Aorta (tissue), 5 donors: ENCODE data around the gene LNX1. TPM values are rescaled to one million over a fixed set of nuclear protein-coding genes. Genes with fewer than 3 reads are reported as not detected.
"Not testable (repeated sequence)": the region's sequence is repeated elsewhere in the genome, so short reads cannot be mapped to it uniquely, and the experiment has no call there.

Experiments
- ATAC-seq: fragments of 200-7000 bp; cut with Tn5 transposase; one replicate; pipeline ENCODE4 v1.9.1; 2022; ENCODE audit warnings: moderate library complexity; ENCODE audit not compliant: low FRiP score
- DNase-seq, 2 donors: peaks; one replicate each; pipeline ENCODE4 v3.0.0-alpha.2; 2020
- H3K27ac ChIP-seq, 2 donors: one replicate each; pipeline ENCODE4 v1.5.1; 2013; ENCODE audit warnings: low read length in 2 of 2, mild to moderate bottlenecking in 2 of 2, moderate library complexity in 2 of 2, control low read depth in 1 of 2, inconsistent platforms in 1 of 2, low read depth in 1 of 2
- H3K27me3 ChIP-seq, 2 donors: one replicate each; pipeline ENCODE4 v1.6.1; 2013; ENCODE audit warnings: control low read depth in 1 of 2, low read length in 1 of 2, mild to moderate bottlenecking in 1 of 2, moderate library complexity in 1 of 2; ENCODE audit not compliant: insufficient read depth in 2 of 2, control insufficient read depth in 1 of 2
- H3K36me3 ChIP-seq, 2 donors: one replicate each; pipeline ENCODE4 v1.6.1; 2013; ENCODE audit warnings: control low read depth in 1 of 2, low read length in 1 of 2, mild to moderate bottlenecking in 1 of 2; ENCODE audit not compliant: insufficient read depth in 2 of 2, control insufficient read depth in 1 of 2
- H3K4me1 ChIP-seq, 2 donors: one replicate each; pipeline ENCODE4 v1.6.1; 2013; ENCODE audit warnings: low read length in 2 of 2, control low read depth in 1 of 2, mild to moderate bottlenecking in 1 of 2, moderate library complexity in 1 of 2; ENCODE audit not compliant: insufficient read depth in 2 of 2, control insufficient read depth in 1 of 2
- H3K4me3 ChIP-seq, 2 donors: one replicate each; pipeline ENCODE4 v1.5.1; 2013; ENCODE audit warnings: low read length in 2 of 2, control low read depth in 1 of 2, mild to moderate bottlenecking in 1 of 2
- H3K9me3 ChIP-seq: one replicate; pipeline ENCODE4 v1.6.1; 2013; ENCODE audit warnings: mild to moderate bottlenecking, low read length; ENCODE audit not compliant: control insufficient read depth
- WGBS, 2 donors: extraction: QIAGEN DNeasy Blood & Tissue Kit; methylation state at CpG; one replicate each; pipeline ENCODE4 v1.1.7; 2013; 5-methylcytosine and 5-hydroxymethylcytosine counted together
- intact Hi-C, 2 donors: fragments of 100-400 bp; cut with DNase I; formaldehyde crosslinking; loops; one replicate each; pipeline versions ENCODE4 v1.14.2 to v1.15.0; 2022
- polyA plus RNA-seq, 2 donors: library from polyadenylated mRNA; stranded (reverse); fragments of 200-250 nt; gene quantifications; one replicate each; pipeline ENCODE4 v1.2.3, GENCODE V29; 2013
- total RNA-seq, 2 donors: library from RNA; stranded (reverse); fragmentation: NEBNext Ultra II Directional; extraction: Animal tissue kit (Norgen Biotek cat#: 25700); gene quantifications; one replicate each; pipeline ENCODE4 v1.2.1, GENCODE V29; 2021
- donor health status: healthy with polysubstance abuse.
- donor health status: Bipolar disorder and iron deficiency.
- donor health status: DM: no; HTN: no; CAD: no.
- donor health status: DM: no; HTN: no; CAD: no.
- donor health status: DM: yes; HTN: yes; CAD: no.

Gene LNX1
- total and polyA plus RNA-seq, 4 donors, result 3.1 to 11.1 (median 6.1) TPM

DNA sequence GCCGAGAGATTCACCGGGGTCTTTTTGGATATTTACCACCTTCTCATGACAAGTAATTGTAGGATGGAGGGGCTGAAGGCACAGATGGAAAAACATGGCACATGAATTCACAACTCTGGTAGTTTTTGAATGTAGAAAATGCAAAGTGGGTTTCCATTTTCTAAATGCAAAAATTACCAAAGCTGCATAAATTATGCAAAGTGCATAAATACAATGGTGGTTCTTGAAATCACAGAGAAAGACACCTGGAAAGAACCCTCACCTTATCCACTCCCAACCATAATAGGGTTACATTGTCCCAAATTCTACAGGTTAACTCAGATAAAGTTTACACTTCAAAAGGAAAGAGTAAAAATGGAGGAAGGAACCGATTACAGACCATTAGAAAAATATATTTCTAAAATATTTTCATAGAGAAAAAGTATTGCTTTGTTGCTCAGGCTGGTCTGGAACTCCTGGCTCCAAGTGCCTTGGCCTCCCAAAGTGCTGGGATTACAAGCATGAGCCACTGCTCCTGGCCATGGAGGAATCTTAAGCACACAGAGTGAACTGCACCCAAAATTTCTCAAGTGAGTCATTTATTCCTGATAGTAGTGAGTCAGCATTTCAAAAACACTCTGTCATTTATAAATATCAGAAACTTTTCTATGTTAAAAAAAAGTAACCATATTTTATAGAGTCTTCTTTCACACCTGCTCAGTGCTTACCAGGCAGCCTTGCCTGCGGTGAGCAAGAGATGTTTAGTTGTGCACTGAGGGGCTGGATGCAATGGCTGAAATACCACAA, 112.4 kb downstream of the LNX1 start:
- Histone ChIP-seq H3K27ac (no peak overlapping the region), H3K4me3 (no peak overlapping the region), H3K27me3 (no peaks in the 10 kb centered on the region), H3K4me1 (peaks cover 0 to 2% of the 10 kb centered on the region in 2 donors), H3K9me3 (no peaks in the 10 kb centered on the region), H3K36me3 (peaks cover 0 to 5% of the 10 kb centered on the region in 2 donors)
- 90 to 93% methylated on average over 4 of the region's 4 CpGs for WGBS, 2 donors
- intact Hi-C loops, result no loop called here
- no peak for ATAC-seq
- DNase-seq, result peak in 1 of 2 donors; percentile 53

DNA sequence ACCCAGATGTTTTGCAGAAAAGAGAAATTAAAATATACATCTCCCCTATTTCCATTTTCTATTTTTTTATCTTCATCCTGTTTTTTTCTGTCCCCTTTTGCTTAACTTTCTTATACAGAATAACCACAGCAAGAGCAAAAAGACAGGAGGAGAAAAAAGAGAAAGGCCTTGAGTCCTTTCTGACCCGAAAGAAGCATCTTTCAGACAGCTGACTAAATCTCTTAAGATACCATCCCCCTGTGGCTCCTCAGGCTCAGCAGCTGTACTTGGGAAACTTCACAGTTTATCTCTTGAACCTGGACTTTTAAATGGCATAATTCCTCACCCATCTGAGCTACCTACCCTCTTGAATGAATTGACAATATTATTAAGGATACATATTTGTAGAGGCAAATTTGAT, 113.7 kb downstream of the LNX1 start:
- Histone ChIP-seq H3K4me1 (peaks cover 0 to 2% of the 10 kb centered on the region in 2 donors), H3K9me3 (no peaks in the 10 kb centered on the region), H3K4me3 (no peak overlapping the region), H3K27ac (no peak overlapping the region), H3K36me3 (peaks cover 0 to 5% of the 10 kb centered on the region in 2 donors), H3K27me3 (no peaks in the 10 kb centered on the region)
- intact Hi-C loops, result no loop called here
- DNase-seq (no peak), ATAC-seq (no peak)
- 92 to 97% methylated on average over 1 of the region's 1 CpG for WGBS, 2 donors

GRCh38 chr4:53477038-53477565, 114.2 kb downstream of the LNX1 start:
- intact Hi-C loops, result no loop called here
- H3K27me3 ChIP-seq, result no peaks in the 10 kb centered on the region
- WGBS, 2 donors, result 74 to 81% methylated on average over 5 of the region's 5 CpGs
- DNase-seq, result no peak
- peaks cover 0 to 2% of the 10 kb centered on the region in 2 donors for H3K4me1 ChIP-seq
- H3K36me3 ChIP-seq, result peaks cover 0 to 5% of the 10 kb centered on the region in 2 donors
- ATAC-seq, result no peak
- no peaks in the 10 kb centered on the region for H3K9me3 ChIP-seq
- no peak overlapping the region for H3K27ac ChIP-seq
- no peak overlapping the region for H3K4me3 ChIP-seq

- Histone ChIP-seq H3K9me3 (no peaks in the 10 kb centered on the region), H3K4me3 (no peak overlapping the region), H3K4me1 (peaks cover 0 to 2% of the 10 kb centered on the region in 2 donors), H3K27me3 (no peaks in the 10 kb centered on the region), H3K36me3 (peaks cover 0 to 5% of the 10 kb centered on the region in 2 donors), H3K27ac (no peak overlapping the region)
- DNase-seq (peak; percentile 80 to 83), ATAC-seq (peak; percentile 80)
- 54 to 55% methylated on average over 10 of the region's 10 CpGs for WGBS, 2 donors
- intact Hi-C loops, result no loop called here
Observed at GRCh38 chr4:53476232-53477037, 114.9 kb downstream of the LNX1 start.

GRCh38 chr4:53466576-53466975, 124.7 kb downstream of the LNX1 start:
- H3K27me3 ChIP-seq, H3K4me1 ChIP-seq, H3K36me3 ChIP-seq, DNase-seq, intact Hi-C loops, H3K9me3 ChIP-seq, ATAC-seq, H3K4me3 ChIP-seq, H3K27ac ChIP-seq: not testable (repeated sequence)
- 99% methylated on average over 6 of the region's 6 CpGs for WGBS, 2 donors

DNA sequence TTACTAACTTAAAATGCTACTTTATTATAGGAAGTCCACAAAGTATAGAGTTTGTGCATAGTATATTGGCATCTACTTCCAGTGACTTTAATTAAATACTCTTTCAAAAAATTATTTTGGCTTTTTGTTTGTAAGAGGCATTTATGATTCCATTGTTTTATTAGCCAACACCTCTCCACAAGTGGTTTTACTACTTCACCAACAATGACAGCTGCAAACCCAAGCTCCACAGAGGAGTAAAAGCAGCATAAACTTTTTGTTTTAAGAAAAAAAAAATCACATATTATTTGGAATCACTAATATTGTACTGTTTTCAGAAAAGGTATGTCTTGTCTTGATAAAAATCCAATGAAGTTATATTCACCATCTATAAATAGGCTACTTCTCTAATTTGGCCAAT, 125.4 kb downstream of the LNX1 start:
- no peak overlapping the region for H3K4me3 ChIP-seq
- intact Hi-C loops, result no loop called here
- H3K9me3 ChIP-seq, result no peaks in the 10 kb centered on the region
- ATAC-seq, result no peak
- no peaks in the 10 kb centered on the region for H3K4me1 ChIP-seq
- H3K27me3 ChIP-seq, result no peaks in the 10 kb centered on the region
- no peaks in the 10 kb centered on the region for H3K36me3 ChIP-seq
- no peak overlapping the region for H3K27ac ChIP-seq
- DNase-seq, result no peak

- Histone ChIP-seq H3K27ac (no peak overlapping the region), H3K36me3 (no peaks in the 10 kb centered on the region), H3K4me1 (no peaks in the 10 kb centered on the region), H3K27me3 (no peaks in the 10 kb centered on the region), H3K4me3 (no peak overlapping the region), H3K9me3 (no peaks in the 10 kb centered on the region)
- WGBS, 2 donors, result 27 to 32% methylated on average over 2 of the region's 2 CpGs
- intact Hi-C loops, result no loop called here
- ATAC-seq (no peak), DNase-seq (no peak)
Observed at GRCh38 chr4:53465281-53465680, 126.0 kb downstream of the LNX1 start.

DNA sequence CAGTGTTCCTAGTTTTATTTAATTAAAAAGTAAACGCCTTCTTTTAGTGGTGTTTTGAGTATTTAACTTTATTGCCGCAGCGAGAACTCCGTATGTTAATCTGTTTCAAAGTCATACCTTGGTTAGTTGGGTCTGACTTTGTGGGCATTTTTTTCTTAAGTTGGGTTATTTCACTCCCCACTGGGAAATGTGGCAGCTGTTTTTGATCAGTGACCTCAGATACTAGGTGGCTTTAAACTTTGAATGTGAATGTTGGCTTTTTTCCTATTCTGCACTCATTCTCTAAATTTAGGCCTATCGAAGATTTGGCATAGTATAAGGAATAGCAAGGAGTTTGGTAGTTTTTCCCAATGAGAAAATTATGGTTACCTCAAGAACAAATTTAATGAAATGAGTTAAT, 127.9 kb downstream of the LNX1 start:
- DNase-seq (no peak), ATAC-seq (no peak)
- intact Hi-C loops, result no loop called here
- no peaks in the 10 kb centered on the region for H3K36me3 ChIP-seq
- no peaks in the 10 kb centered on the region for H3K27me3 ChIP-seq
- H3K9me3 ChIP-seq, result no peaks in the 10 kb centered on the region
- 78 to 80% methylated on average over 5 of the region's 5 CpGs for WGBS, 2 donors
- no peak overlapping the region for H3K4me3 ChIP-seq
- H3K27ac ChIP-seq, result no peak overlapping the region
- no peaks in the 10 kb centered on the region for H3K4me1 ChIP-seq
